Measurements from ENCODE around the gene KRTAP10-4.

DNA sequence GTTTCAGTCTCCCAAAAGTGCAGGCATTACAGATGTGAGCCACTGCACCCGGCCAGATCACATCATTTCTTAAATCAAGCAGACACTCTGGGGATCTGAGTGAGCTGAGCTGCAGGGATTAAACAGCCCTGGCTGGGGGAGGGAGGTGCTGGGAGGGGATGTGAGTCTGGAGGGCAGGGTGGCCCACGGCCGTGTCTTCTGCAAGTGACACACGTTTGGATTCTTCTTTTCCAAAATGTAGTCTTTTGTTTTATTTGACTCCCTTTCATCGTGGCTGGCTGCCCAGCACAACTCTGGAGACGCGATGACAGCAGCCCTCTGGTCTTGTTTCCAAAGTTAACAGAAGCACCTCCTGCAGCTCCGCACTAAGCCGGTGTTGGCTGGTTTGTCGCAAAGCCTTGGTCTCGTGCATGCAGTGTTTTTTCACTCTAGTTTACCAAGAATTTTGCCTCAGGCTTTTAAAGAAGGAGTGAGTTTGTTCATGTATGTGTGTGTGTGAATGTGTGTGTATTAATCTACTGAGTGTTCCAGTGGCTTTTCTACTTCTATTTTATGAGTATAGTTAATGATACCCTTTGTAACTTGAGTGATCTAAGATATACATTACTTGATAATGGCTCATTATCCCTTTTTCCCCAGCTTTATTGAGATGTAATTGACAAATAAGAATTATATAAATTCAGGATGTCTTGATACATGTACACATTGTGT lies 9.7 kb downstream of the KRTAP10-4 start:
- TF ChIP-seq, protein P1, sequence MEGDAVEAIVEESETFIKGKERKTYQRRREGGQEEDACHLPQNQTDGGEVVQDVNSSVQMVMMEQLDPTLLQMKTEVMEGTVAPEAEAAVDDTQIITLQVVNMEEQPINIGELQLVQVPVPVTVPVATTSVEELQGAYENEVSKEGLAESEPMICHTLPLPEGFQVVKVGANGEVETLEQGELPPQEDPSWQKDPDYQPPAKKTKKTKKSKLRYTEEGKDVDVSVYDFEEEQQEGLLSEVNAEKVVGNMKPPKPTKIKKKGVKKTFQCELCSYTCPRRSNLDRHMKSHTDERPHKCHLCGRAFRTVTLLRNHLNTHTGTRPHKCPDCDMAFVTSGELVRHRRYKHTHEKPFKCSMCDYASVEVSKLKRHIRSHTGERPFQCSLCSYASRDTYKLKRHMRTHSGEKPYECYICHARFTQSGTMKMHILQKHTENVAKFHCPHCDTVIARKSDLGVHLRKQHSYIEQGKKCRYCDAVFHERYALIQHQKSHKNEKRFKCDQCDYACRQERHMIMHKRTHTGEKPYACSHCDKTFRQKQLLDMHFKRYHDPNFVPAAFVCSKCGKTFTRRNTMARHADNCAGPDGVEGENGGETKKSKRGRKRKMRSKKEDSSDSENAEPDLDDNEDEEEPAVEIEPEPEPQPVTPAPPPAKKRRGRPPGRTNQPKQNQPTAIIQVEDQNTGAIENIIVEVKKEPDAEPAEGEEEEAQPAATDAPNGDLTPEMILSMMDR (IDR thresholded peaks at IDR 0.05; ENCODE audit: poor library complexity), result no peak
- no peak for TF ChIP-seq EZH2phosphoT487 (IDR thresholded peaks at IDR 0.05; ENCODE audit: low read depth, severe bottlenecking, unreplicated experiment)
